HFF-Myc (cell line): ENCODE results near the gene SSBP4.

Experiments used
- DNase-seq: peaks from one replicate; pipeline ENCODE4 v3.0.0-alpha.2; 2011; ENCODE audit warnings: low read depth; ENCODE audit errors: extremely low read depth
- H3K4me3 ChIP-seq: replicated peaks from 2 replicates; pipeline ENCODE4 v1.5.1; 2011; ENCODE audit warnings: low read depth, mild to moderate bottlenecking, control low read depth, low read length
- CTCF ChIP-seq: IDR thresholded peaks from 2 replicates; pipeline ENCODE4 v1.5.1; 2012; ENCODE audit warnings: mild to moderate bottlenecking, low read depth, low read length, control low read depth; ENCODE audit errors: missing control alignments

The SSBP4 gene

GRCh38 chr19:18439025-18439909 is 20.1 kb downstream of the SSBP4 start:
- DNase-seq = no peak
- H3K4me3 ChIP-seq = no peak overlapping the region
- peak; percentile 11 for TF ChIP-seq CTCF

- TF ChIP-seq CTCF = no peak
- no peak for DNase-seq
- H3K4me3 ChIP-seq = no peak overlapping the region
Measured at GRCh38 chr19:18439910-18440237, 20.7 kb downstream of the SSBP4 start.

GRCh38 chr19:18440415-18440877 is 21.2 kb downstream of the SSBP4 start:
- no peak for DNase-seq
- no peak overlapping the region for H3K4me3 ChIP-seq
- peak; percentile 24 for TF ChIP-seq CTCF

- DNase-seq = no peak
- no peak overlapping the region for H3K4me3 ChIP-seq
- no peak for TF ChIP-seq CTCF
Measured at GRCh38 chr19:18440936-18441803, 22.0 kb downstream of the SSBP4 start.

GRCh38 chr19:18441804-18442788 is 22.9 kb downstream of the SSBP4 start:
- H3K4me3 ChIP-seq = no peak overlapping the region
- no peak for DNase-seq
- no peak for TF ChIP-seq CTCF

- DNase-seq = no peak
- TF ChIP-seq CTCF = no peak
Measured at GRCh38 chr19:18442941-18443340, 23.7 kb downstream of the SSBP4 start.

More at GRCh38 chr19:18442941-18443340, 23.7 kb downstream of the SSBP4 start:
- H3K4me3 ChIP-seq = no peak overlapping the region
